Heart right ventricle (tissue), 16 donors: ENCODE results near the gene GPR155. TPM values are rescaled to one million over a fixed set of nuclear protein-coding genes. Genes with fewer than 3 reads are reported as not detected.

Experiments
- ATAC-seq, 8 donors: fragments of 200-7000 bp; cut with Tn5 transposase; one replicate each; pipeline ENCODE4 v1.9.1; 2020; ENCODE audit warnings: mild to moderate bottlenecking in 8 of 8, moderate library complexity in 8 of 8, moderate number of reproducible peaks in 1 of 8
- DNase-seq, 2 donors: peaks; one replicate each; pipeline ENCODE4 v3.0.0-alpha.2; 2020
- H3K27ac ChIP-seq, 10 donors: fragments of 200-600 bp; sonication (generic) in 2 of 10; one replicate each; pipeline versions ENCODE4 v1.5.0 to v1.8.0; 2020 to 2022; ENCODE audit warnings: mild to moderate bottlenecking in 3 of 10
- H3K27me3 ChIP-seq, 7 donors: fragments of 200-600 bp; one replicate each; pipeline ENCODE4 v1.8.0; 2021 to 2022; ENCODE audit warnings: mild to moderate bottlenecking in 2 of 7
- H3K36me3 ChIP-seq, 9 donors: fragments of 200-600 bp; sonication (generic) in 1 of 9; one replicate each; pipeline versions ENCODE4 v1.5.0 to v1.8.0; 2020 to 2022; ENCODE audit warnings: mild to moderate bottlenecking in 2 of 9
- H3K4me1 ChIP-seq, 9 donors: fragments of 200-600 bp; sonication (generic) in 1 of 9; one replicate each; pipeline versions ENCODE4 v1.5.0 to v1.8.0; 2020 to 2022; ENCODE audit warnings: mild to moderate bottlenecking in 4 of 9
- H3K4me3 ChIP-seq, 10 donors: fragments of 200-600 bp; sonication (generic) in 2 of 10; one replicate each; pipeline versions ENCODE4 v1.5.0 to v1.8.0; 2020 to 2022; ENCODE audit warnings: mild to moderate bottlenecking in 7 of 10, moderate library complexity in 2 of 10
- H3K9me3 ChIP-seq, 11 donors: fragments of 200-600 bp in 10 of 11; sonication (generic) in 2 of 11; one replicate each; pipeline versions ENCODE4 v1.5.0 to v1.8.0; 2013 to 2022; ENCODE audit warnings: mild to moderate bottlenecking in 2 of 11, control low read depth in 1 of 11, moderate library complexity in 1 of 11
- WGBS, 2 donors: extraction: QIAGEN DNeasy Blood & Tissue Kit; methylation state at CpG; one replicate each; pipeline ENCODE4 v1.1.7; 2013; ENCODE audit warnings: inconsistent platforms in 1 of 2; 5-methylcytosine and 5-hydroxymethylcytosine counted together
- intact Hi-C, 10 donors: fragments of 100-400 bp; cut with DNase I; formaldehyde crosslinking; loops; one replicate each; pipeline versions ENCODE4 v1.11.1 to v1.14.2; 2022
- polyA plus RNA-seq, 2 donors: library from polyadenylated mRNA; stranded (reverse); fragments of 200-250 nt; gene quantifications; one replicate each; pipeline ENCODE4 v1.2.3, GENCODE V29; 2013
- total RNA-seq, 10 donors: library from RNA; stranded (reverse); fragmentation: NEBNext Ultra II Directional in 3 of 10; extraction: Animal tissue kit (Norgen Biotek cat#: 25700) in 3 of 10; gene quantifications; one replicate each; pipeline versions ENCODE4 v1.2.1 to v1.2.4, GENCODE V29; 2021 to 2023
- TF ChIP-seq, protein P1 (sequence below), 9 donors: fragments of 200-600 bp; sonication (generic) in 2 of 9; IDR thresholded peaks; one replicate each; pipeline versions ENCODE4 v1.5.0 to v1.8.0; 2021 to 2022; ENCODE audit warnings: antibody characterized with exemption in 9 of 9, mild to moderate bottlenecking in 5 of 9, moderate library complexity in 1 of 9
- donor health status: Arrhythmogenic right ventricular cardiomyopathy.
- donor health status: ischemic (EF 13 %, LVEDD 7.1; RV severe dilation, severe dysfunction).
- donor health status: healthy with polysubstance abuse.
- donor health status: DM: no; HTN: yes; CAD: no.
- donor health status: DM: no; HTN: no; CAD: no.
- donor health status: ischemic (EF 25% LVEDD 6.9; RV normal size, moderate dysfunction).
- donor health status: ischemic (EF 25% LVEDD 5.7; RV mildly dilated, moderate dysfunction).
- donor health status: healthy.
- donor health status: DM: yes; HTN: yes; CAD: no.
- donor health status: Ischemic cardiomyopathy.
- donor health status: ischemic (EF 35%, LVEDD 5.7; RV mildly dilated, moderate dysfunction).
- donor health status: nonischemic (EF 11% LVEDD 7.7; RV severe dilation, severe dysfunction).
- donor health status: DM: yes; HTN: yes; CAD: no.
- donor health status: PGD.
- donor health status: ischemic (EF 29% LVEDD 5.4; RV normal size, mild dysfunction).
- donor health status: nonischemic (EF 23%, LVEDD 6.1; RV moderate dilation, normal function).

GPR155 gene
- total and polyA plus RNA-seq, 12 donors = 2.3 to 17.9 (median 13.2) TPM

DNA sequence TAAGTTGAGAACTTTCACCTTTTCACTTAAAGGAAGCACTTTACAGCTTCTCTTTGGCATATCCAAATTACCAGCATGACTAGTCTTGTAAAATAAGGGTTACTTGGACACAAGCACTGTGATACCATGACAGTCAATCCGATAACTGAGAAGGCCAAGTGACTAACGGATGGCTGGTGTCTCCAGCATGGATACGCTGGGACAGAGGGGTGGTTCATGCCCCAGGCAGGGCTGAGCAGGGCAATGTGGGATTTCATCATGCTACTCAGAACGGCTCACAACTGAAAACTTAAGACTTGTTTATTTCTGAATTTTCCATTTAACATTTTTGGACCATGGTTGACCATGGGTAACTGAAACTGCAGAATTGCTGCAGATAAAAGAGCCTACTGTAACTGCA lies 43.1 kb upstream of the GPR155 start:
- DNase-seq (no peak), ATAC-seq (no peak)
- 84 to 87% methylated on average over 4 of the region's 4 CpGs for WGBS, 2 donors
- Histone ChIP-seq H3K9me3 (peaks cover 0 to 13% (median 0%) of the 10 kb centered on the region in 11 donors), H3K36me3 (no peaks in the 10 kb centered on the region), H3K27me3 (no peaks in the 10 kb centered on the region), H3K4me3 (no peak overlapping the region), H3K4me1 (peaks cover 0 to 10% (median 0%) of the 10 kb centered on the region in 9 donors), H3K27ac (no peak overlapping the region)
- intact Hi-C loops = loop anchor here in 3 of 10 donors (10.0 kb wide), 1 partner anchor 65 kb away; no protein-coding TSS in a partner anchor
- TF ChIP-seq, protein P1, sequence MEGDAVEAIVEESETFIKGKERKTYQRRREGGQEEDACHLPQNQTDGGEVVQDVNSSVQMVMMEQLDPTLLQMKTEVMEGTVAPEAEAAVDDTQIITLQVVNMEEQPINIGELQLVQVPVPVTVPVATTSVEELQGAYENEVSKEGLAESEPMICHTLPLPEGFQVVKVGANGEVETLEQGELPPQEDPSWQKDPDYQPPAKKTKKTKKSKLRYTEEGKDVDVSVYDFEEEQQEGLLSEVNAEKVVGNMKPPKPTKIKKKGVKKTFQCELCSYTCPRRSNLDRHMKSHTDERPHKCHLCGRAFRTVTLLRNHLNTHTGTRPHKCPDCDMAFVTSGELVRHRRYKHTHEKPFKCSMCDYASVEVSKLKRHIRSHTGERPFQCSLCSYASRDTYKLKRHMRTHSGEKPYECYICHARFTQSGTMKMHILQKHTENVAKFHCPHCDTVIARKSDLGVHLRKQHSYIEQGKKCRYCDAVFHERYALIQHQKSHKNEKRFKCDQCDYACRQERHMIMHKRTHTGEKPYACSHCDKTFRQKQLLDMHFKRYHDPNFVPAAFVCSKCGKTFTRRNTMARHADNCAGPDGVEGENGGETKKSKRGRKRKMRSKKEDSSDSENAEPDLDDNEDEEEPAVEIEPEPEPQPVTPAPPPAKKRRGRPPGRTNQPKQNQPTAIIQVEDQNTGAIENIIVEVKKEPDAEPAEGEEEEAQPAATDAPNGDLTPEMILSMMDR (IDR thresholded peaks at IDR 0.05) = no peak

DNA sequence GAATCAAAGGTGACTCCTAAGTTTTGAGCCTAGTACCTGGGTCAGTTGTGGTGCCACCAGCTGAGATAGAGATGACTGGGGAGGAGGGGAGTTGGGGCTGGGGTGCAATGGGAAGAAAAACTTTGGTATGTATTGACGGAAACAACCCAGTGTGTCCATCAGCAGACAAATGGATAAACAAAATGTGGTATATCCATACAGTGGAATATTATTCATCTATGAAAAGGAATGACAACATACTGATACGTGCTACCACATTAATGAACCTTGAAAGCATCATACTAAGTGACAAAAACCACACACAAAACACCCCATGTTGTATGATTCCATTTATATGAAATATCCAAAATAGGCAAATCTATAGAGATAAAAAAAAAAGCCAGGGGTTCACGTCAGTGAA lies 41.1 kb upstream of the GPR155 start:
- Histone ChIP-seq H3K36me3 (no peaks in the 10 kb centered on the region), H3K4me3 (no peak overlapping the region), H3K4me1 (peaks cover 0 to 26% (median 0%) of the 10 kb centered on the region in 9 donors), H3K27ac (no peak overlapping the region), H3K9me3 (peaks cover 0 to 13% (median 0%) of the 10 kb centered on the region in 11 donors), H3K27me3 (peaks cover 0 to 5% (median 0%) of the 10 kb centered on the region in 7 donors)
- intact Hi-C loops = loop anchor here in 3 of 10 donors (10.0 kb wide), 1 partner anchor 63 kb away; no protein-coding TSS in a partner anchor
- TF ChIP-seq, protein P1 (IDR thresholded peaks at IDR 0.05) = no peak
- 94 to 96% methylated on average over 3 of the region's 3 CpGs for WGBS, 2 donors
- ATAC-seq = no peak
- DNase-seq = no peak

DNA sequence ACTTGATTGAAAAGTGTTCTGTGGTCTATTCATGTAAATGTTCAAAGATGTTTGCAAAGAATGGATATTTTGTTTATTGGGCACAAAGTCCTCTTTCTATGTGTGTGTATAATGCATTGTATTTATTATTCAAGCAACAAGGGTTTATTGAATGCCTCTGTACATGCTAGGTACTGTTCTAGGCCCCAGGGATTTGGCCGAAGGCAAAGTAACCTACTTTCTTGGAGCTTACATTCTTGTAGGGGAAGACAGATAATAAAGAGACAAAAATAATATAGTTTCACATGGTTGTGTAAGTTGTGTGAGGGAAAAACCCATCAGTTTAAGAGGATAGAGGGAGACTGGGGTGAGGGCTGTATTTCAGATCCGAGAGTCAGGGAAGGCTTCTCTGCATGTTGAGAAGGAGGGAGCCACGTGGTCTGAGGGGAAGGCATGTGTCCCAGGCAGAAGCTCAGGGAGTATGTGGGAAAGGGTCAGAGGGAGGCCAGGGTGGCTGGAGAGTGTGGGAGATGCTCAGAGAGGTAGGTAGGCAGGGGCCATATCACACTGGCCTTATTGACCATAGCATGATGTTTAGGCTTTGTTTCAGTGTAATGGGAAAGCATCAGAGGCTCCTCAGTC lies 40.4 kb upstream of the GPR155 start:
- no peak for DNase-seq
- Histone ChIP-seq H3K27ac (no peak overlapping the region), H3K4me3 (no peak overlapping the region), H3K27me3 (peaks cover 0 to 6% (median 0%) of the 10 kb centered on the region in 7 donors), H3K36me3 (no peaks in the 10 kb centered on the region), H3K9me3 (peaks cover 0 to 13% (median 0%) of the 10 kb centered on the region in 11 donors), H3K4me1 (peaks cover 0 to 31% (median 0%) of the 10 kb centered on the region in 9 donors)
- intact Hi-C loops = loop anchor here in 3 of 10 donors (10.0 kb wide), 1 partner anchor 62 kb away; no protein-coding TSS in a partner anchor
- TF ChIP-seq, protein P1 (IDR thresholded peaks at IDR 0.05) = no peak
- 88 to 90% methylated on average over 3 of the region's 3 CpGs for WGBS, 2 donors
- ATAC-seq = no peak

DNA sequence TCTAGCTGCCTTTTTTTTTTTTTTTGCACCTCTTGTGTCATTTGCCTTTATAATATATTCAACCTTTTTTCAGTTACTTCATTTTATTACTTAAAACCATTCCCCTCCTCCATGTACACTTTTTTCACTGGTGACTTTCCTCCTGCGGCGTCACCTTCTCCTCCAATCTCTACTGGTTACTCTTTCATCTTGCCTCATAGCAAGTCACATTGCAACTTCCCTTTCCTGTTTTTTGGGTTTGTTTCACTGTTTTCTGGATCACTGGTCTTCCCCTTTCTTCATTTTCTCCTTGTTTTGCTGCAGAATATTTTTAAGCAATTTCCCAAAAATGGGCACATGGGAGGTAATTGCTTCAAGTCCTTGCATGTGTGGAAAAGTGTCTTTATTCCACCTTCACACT lies 37.7 kb upstream of the GPR155 start:
- H3K27me3 ChIP-seq = peaks cover 0 to 6% (median 0%) of the 10 kb centered on the region in 7 donors
- no peak for DNase-seq
- peak in 4 of 8 donors; percentile 37 to 67 (median 42) for ATAC-seq
- TF ChIP-seq, protein P1 (IDR thresholded peaks at IDR 0.05) = no peak
- 87 to 91% methylated on average over 2 of the region's 2 CpGs for WGBS, 2 donors
- H3K4me3 ChIP-seq = no peak overlapping the region
- H3K27ac ChIP-seq = peak overlapping the region in 1 of 10 donors; percentile 82
- H3K9me3 ChIP-seq = peaks cover 0 to 13% (median 0%) of the 10 kb centered on the region in 11 donors
- intact Hi-C loops = loop anchor here in 6 of 10 donors (5.0 to 10.0 kb wide), 2 partner anchors 60 to 62 kb away; no protein-coding TSS in a partner anchor
- H3K4me1 ChIP-seq = peaks cover 0 to 26% (median 0%) of the 10 kb centered on the region in 9 donors
- no peaks in the 10 kb centered on the region for H3K36me3 ChIP-seq
